ENCODE measurements around the gene ELP4. TPM values are rescaled to one million over a fixed set of nuclear protein-coding genes. Genes with fewer than 3 reads are reported as not detected.

ELP4 gene
- total RNA-seq, 1 experiment from 2014 or later, result 15.2 TPM

DNA sequence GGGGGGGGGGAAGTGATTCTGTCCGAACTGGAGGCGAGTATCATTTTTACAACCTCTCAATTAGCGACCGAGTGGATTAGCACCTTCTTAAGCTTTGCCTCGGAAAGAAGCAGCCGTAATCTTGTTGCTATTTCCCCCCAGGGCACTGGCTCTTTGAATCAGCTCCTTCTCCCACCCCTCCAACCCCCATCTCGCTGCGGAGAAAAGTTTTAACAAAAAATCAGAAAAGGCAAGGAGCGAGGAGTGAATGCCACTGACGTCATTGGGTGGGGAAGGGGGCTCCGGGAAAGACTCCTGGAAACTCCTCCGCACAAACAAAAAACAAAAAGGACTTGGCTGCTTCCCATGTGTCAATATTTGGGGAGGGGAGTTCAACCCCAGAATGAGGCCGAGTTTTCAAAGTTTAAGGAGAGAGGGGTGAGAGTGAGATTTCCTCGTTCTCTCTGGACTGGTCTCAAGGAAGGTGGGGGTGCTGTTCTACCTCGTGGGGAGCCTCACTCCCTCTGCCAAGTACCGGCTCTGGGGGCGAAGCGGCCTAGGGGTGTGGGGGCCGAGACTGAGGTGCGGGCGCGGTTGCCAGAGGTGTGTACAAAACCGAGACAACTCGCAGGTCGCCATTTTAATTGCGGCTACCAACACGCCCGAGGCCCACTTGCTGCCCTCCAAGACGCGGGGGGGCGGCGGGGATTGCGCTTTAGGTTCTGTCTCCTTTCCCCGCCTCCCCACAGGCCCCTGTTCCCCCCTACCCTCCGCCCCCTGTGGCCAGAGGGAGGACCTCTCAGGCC lies 304.0 kb downstream of the ELP4 start:
- TF ChIP-seq, protein P1, sequence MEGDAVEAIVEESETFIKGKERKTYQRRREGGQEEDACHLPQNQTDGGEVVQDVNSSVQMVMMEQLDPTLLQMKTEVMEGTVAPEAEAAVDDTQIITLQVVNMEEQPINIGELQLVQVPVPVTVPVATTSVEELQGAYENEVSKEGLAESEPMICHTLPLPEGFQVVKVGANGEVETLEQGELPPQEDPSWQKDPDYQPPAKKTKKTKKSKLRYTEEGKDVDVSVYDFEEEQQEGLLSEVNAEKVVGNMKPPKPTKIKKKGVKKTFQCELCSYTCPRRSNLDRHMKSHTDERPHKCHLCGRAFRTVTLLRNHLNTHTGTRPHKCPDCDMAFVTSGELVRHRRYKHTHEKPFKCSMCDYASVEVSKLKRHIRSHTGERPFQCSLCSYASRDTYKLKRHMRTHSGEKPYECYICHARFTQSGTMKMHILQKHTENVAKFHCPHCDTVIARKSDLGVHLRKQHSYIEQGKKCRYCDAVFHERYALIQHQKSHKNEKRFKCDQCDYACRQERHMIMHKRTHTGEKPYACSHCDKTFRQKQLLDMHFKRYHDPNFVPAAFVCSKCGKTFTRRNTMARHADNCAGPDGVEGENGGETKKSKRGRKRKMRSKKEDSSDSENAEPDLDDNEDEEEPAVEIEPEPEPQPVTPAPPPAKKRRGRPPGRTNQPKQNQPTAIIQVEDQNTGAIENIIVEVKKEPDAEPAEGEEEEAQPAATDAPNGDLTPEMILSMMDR (conservative IDR thresholded peaks at IDR 0.05), result no peak
- Histone ChIP-seq H4K5ac (ENCODE audit: insufficient read length, low read depth, low read length) (no peak overlapping the region), H2AK5ac (ENCODE audit: insufficient read length, low read length) (no peak overlapping the region), H3K18ac (ENCODE audit: insufficient read length, low read depth, low read length) (no peak overlapping the region), H3K14ac (ENCODE audit: insufficient read depth, low read length) (no peak overlapping the region), H3K27me3 (ENCODE audit: insufficient read depth, low read length) (peaks cover 91% of the 10 kb centered on the region), H3K4me2 (ENCODE audit: insufficient read depth, insufficient read length, low read length) (peak overlapping the region; percentile 94), H3K27ac (ENCODE audit: insufficient read length, low read depth, low read length) (no peak overlapping the region), H3K79me2 (ENCODE audit: insufficient read depth, low read length) (no peaks in the 10 kb centered on the region), H4K91ac (ENCODE audit: insufficient read length, low read depth, low read length) (no peak overlapping the region), H2BK15ac (ENCODE audit: low read depth, low read length) (no peak overlapping the region), H2AFZ (ENCODE audit: low read length) (no peak overlapping the region), H3T11ph (ENCODE audit: low read length) (no peak overlapping the region), H3K4ac (ENCODE audit: low read depth, low read length) (no peak overlapping the region), H3K9me3 (ENCODE audit: control insufficient read depth, low read depth, low read length) (no peaks in the 10 kb centered on the region), H3K79me1 (ENCODE audit: insufficient read depth, low read depth, low read length, poor library complexity, severe bottlenecking) (no peaks in the 10 kb centered on the region), H3K9ac (ENCODE audit: extremely low read depth, insufficient read length, low read length) (no peak overlapping the region), H4K20me1 (ENCODE audit: control insufficient read depth, insufficient read depth, insufficient read length) (peaks cover 3% of the 10 kb centered on the region), H4K8ac (replicated peaks; ENCODE audit: insufficient read length, low read depth, low read length) (no peak overlapping the region), H3K23me2 (ENCODE audit: insufficient read length, low read depth, low read length, poor library complexity, severe bottlenecking) (peaks cover 34% of the 10 kb centered on the region), H3K56ac (ENCODE audit: insufficient read length, low read depth, low read length) (no peak overlapping the region), H3K23ac (ENCODE audit: insufficient read length, low read depth, low read length) (no peak overlapping the region), H2BK20ac (ENCODE audit: low read depth, low read length, poor library complexity, severe bottlenecking) (no peak overlapping the region), H2BK120ac (ENCODE audit: low read depth, low read length, poor library complexity, severe bottlenecking) (no peak overlapping the region), H3K4me1 (ENCODE audit: insufficient read depth, low read length) (no peaks in the 10 kb centered on the region; the same call in 1 of the 2 replicates), H2BK5ac (ENCODE audit: insufficient read length, low read length) (no peak overlapping the region), H2BK12ac (ENCODE audit: insufficient read length, low read depth, low read length) (no peak overlapping the region)
- Mint-ChIP-seq H3K27ac (no peak overlapping the region), H3K4me3 (peak overlapping the region in 1 of 2 experiments; percentile 72; a peak in 3 of 5 replicates), H3K9me3 (peaks cover 0 to 3% of the 10 kb centered on the region in 2 experiments; a peak in 3 of 5 replicates), H3K27me3 (ENCODE audit: low read depth) (peaks cover 99% of the 10 kb centered on the region), H3K36me3 (ENCODE audit: insufficient read depth in 1 of 3, low read depth in 3 of 3) (no peaks in the 10 kb centered on the region; a peak in 1 of 7 replicates), H3K4me1 (peaks cover 33 to 65% of the 10 kb centered on the region in 2 experiments)
- no peak for DNase-seq
- WGBS (ENCODE audit: extremely low coverage, insufficient read length, low lambda C conversion rate), result no CpG with 5 or more reads among the region's 35 CpGs

Data from H9 (cell line).